Suppressor macrophage (primary cell): ENCODE data around the gene ARRDC2.
"Not testable (repeated sequence)": the region's sequence is repeated elsewhere in the genome, so short reads cannot be mapped to it uniquely, and the experiment has no call there.

Source experiments
- DNase-seq, 4 experiments: peaks; one replicate each; pipeline ENCODE4 v3.0.0-alpha.2; 2020 to 2022

The ARRDC2 gene

DNA sequence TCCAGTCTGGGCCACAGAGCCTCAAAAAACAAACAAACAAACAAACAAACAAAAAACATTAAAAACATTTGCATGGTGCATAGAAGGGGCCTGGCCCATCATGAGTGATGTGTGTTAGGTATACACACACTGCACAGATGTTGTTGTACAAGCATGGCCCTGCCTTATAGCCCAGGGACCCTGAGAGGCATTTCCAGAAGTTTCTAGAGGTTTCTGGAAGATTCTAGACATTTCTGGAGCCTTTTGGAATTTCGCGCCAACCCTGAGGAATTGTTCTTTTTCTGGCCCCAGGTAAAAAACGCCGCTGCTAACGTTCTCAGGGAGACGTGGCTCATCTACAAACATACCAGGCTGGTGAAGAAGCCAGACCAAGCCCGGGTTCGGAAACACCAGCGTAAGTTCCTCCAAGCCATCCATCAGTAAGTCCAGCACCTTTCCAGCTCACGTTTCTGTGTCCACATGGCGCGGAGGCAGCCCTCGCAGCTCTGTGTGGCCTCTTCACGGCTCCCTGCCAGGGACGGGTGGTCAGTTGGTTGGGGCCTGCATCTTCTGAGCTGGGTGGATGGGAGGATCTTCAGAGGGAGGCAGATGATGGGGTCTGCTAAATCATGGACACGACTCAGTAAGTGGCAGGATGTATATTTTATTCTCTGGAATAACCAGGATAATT, 18.4 kb upstream of the ARRDC2 start:
- no peak for DNase-seq

DNA sequence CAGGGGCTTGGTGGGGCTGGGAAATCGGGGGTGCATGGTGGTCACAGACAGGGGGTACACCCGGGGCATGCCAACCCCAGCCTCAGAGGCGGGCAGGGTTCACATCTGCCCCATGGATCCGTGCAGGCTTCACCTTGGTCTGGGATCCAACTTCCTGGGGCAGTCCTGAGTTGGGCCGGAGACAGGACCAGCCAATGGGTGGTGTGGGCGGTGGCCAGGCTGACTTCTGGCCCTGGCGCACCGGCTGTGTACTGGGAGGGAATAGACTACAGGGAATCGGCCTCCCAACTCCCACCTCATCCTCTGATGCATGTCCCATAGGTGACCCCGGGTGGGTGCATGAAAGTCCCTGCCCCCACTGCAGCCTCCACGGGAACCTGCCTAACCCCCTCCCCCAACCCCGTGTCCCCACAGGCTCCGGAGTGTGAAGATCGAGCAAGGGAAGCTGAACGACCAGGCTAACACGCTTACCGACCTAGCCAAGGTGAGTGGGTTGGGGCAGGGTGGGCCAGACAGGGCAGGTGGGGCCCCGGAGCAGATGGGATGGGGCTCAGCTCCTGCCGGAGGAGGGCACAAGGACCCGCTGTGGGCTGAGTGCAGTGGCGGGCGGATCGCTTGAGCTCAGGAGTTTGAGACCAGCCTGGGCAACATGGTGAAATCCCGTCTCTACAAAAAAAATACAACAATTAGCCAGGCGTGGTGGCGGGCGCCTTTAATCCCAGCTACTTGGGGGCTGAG, 14.7 kb upstream of the ARRDC2 start:
- no peak for DNase-seq

DNA sequence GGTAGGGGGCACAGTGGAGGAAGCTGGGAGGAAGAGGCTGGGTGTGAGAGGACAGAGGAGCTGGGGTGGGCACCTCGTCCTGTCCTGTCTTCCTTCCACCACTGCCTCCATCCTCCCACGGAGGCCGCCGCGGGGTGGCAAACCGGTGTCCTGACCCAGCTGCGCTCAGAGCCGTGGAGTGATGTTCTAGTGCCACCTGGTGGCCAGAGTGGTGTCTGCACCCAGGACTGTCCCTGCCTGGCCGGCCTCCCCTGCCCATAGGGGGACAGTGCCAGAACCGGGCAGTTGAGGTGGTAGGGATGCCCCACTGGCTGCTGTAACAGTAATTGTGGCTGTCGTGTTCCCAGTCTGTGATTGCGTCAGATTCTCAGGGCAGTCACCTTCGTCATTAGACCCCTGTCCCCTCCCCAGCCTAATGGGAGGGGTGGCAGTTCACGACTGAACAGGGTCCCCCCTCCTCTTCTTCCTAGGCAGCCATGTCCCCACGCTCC, 11.1 kb upstream of the ARRDC2 start:
- DNase-seq: peak; percentile 88 to 97 (median 92)

DNA sequence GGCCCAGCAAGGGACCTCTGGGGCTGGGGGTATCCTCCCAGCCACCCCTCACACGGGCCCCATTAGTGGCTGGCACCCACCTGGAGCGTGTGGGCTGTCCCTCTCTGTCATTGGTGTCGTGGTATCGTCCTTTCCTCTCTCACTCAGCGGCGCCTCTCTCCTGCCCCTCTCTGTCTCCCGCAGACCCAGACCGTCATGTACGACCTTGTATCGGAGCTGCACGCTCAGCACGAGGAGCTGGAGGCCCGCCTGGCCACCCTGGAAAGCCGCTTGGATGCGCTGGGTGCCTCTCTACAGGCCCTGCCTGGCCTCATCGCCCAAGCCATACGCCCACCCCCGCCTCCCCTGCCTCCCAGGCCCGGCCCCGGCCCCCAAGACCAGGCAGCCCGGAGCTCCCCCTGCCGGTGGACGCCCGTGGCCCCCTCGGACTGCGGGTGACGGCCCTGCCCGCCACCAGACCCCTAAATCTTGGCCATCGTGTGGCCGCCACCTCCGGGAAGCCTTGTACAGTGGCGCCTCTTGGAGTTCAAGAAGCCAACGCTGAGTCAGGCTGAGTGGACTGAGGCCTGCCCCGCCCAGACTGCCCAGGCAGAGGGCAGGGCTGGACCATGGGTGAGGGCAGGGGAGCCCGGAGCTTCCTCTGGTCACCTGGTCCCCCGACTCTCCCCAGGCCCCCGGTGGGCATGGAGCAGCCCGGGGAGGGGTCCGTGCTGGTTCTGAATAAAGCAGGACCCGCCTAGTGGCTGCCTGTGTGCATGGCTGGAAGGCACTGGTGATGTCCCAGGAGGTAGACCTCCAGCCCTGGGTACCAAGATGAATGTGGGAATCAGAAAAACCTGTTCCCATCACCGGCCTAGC, 9.8 kb upstream of the ARRDC2 start:
- DNase-seq: peak in 1 of 4 experiments; percentile 44

DNA sequence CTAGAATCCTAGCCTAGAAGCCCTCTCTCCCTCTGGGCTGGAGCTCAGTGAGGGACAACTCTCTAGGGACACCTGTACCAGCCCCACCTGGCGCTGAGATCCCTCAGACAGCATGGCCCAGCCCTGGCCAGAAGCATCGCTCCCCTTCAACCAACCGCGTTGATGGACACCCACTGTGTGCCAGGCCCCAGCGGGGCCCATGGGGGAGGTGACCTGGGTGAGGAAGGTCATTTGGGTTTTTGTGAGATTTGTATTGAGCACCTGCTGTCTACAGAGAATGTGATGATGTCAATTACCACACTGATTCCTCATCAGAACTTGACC, 9.2 kb upstream of the ARRDC2 start:
- no peak for DNase-seq

DNA sequence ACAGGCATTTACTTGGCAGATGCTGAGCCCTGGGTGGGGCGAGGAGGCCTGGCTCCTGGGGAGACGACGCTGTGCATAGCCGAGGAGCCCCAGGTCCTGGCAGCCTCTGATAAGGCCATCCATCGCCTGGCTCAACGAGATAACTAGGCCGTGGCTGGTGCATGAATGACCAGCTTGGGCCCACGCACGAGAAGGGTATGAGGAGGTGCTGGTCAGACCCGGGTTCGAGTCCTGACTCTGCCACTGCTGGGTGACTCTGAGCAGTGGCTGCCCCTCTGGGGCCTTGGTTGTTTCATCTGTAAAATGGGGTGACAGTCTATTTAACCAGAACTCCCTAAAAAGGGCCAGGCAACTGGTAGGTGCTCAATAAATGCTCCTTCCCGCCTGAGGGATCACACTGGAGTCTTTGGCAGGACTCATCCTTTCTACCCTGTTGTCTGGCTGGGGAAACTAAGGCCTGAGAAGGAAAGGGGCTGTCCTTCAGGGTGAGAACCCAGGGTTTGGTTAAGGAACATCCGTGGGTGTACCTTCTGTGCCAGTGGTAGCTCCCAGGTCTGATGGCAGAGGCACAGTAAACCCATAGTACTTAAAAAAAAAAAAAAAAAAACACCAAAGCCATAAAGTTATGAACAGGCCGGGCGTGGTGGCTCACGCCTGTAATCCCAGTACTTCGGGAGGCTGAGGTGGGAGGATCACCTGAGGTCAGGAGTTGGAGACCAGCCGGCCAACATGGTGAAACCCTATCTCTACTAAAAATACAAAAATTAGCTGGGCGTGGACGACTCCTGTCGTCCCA, 8.1 kb upstream of the ARRDC2 start:
- no peak for DNase-seq

DNA sequence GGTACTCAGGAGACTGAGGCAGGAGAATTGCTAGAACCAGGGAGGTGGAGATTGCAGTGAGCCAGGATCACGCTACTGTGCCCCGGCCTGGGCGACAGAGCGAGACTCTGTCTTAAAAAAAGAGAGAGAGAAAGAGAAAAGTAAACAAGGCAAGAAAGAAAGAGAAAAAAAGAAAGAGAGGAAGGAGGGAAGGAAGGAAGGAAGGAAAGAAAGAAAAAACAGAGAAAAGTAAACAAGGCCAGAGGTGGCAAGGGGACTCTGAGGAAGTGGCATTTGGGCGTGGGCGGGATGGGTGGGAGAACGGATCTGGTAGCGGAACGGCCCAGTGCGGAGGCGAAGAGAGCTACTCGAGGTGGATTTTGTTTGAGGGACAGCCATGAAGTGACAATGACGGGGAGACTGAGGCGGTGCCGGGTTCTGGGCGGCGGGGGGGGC, 7.5 kb upstream of the ARRDC2 start:
- DNase-seq: peak; percentile 83 to 92 (median 88)

DNA sequence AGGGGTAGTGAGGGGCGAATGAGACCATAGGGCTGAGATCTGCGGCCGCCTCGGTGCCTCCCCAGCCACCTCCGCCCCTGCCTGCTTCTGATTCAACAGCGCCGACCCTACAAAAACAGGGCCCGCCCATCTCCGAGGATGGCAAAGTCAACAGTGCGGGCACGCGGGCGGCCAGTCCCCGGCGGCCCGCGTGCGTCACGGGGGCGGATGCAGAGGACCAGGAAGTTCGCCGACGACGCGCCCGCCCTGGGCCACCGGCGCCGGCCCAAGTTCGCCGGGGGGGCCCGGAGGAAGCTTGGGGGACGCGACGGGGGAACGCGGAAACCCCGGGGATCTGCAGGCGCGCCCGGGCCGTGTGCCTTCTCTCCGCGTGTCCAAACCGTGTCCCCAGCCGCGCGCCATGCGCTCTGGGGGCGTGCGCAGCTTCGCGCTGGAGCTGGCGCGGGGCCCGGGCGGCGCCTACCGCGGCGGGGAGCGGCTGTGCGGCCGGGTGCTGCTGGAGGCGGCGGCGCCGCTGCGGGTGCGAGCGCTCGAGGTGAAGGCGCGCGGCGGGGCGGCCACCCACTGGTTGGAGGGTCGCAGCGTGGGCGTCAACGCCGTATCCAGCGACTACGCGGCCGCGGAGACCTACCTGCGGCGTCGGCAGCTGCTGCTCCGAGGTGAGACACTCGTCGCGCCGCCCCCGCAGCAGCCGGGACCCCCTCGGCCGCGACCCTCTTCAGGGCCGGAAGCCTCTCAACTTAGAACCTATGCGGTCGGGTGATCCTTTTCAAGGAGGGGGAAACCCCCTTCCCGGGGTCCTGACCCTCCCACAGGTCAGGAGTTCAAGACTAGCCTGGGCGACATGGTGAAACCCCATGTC, 6.8 kb upstream of the ARRDC2 start:
- DNase-seq: peak; percentile 94 to 97 (median 96)

DNA sequence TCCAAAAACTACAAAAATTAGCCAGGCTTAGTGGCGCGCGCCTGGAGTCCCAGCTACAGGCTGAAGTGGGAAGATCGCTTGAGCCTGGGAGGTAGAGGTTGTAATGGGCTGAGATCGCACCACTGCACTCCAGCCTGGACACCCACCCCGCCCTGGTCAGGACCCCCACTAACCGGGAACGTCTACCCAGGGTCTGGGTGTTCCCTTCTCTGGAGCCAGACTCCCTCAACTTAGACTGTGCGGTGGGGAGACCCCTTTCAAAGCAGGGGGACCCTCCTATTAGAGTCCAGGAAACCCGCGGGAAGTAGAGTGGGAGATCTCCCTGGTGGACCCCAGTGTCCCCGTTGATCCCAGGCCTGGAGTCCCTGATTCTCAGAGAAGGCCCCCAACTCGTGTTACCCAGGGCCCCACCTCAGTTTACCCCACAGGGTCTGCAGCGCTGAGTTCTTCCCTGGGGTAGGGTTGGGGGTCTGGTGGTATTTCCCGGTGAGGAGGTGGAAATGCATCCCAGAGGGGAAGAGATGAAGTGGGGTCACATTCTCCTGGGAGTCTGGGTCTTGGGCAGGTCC, 6.1 kb upstream of the ARRDC2 start:
- peak; percentile 44 to 64 (median 54) for DNase-seq

DNA sequence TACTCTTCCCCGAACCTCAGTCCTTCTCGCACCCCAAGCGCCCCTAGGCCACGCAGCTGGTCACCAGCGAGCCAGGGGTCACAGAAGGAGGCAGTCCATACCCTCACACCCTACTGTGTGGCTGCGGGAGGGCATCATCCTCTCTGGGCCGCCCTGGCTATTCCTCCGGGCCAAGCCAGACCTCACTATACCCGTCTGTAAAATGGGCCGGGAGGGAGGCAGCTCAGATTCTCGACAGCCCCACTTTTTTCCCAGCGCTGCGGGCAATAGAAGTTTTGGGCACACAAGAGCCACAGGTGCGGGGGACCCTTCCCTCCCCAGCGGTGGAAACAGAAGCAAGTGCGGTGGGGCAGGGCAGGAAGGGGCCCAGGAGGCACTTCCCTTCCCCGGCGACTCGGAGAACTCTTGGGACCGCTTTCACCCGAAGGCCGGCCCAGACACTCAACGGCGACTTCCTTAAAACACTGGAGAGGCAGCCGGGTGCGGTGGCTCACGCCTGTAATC, 5.6 kb upstream of the ARRDC2 start:
- peak; percentile 79 to 91 (median 89) for DNase-seq

DNA sequence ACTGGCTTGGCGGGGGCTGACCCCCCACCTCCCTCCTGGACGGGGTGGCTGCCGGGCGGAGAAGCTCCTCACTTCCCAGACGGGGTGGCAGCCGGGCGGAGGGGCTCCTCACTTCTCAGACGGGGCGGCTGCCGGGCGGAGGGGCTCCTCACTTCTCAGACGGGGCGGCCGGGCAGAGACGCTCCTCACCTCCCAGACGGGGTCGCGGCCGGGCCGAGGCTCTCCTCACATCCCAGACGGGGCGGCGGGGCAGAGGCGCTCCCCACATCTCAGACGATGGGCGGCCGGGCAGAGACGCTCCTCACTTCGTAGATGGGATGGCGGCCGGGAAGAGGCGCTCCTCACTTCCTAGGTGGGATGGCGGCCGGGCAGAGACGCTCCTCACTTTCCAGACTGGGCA, 2.2 kb upstream of the ARRDC2 start:
- not testable (repeated sequence) for DNase-seq

DNA sequence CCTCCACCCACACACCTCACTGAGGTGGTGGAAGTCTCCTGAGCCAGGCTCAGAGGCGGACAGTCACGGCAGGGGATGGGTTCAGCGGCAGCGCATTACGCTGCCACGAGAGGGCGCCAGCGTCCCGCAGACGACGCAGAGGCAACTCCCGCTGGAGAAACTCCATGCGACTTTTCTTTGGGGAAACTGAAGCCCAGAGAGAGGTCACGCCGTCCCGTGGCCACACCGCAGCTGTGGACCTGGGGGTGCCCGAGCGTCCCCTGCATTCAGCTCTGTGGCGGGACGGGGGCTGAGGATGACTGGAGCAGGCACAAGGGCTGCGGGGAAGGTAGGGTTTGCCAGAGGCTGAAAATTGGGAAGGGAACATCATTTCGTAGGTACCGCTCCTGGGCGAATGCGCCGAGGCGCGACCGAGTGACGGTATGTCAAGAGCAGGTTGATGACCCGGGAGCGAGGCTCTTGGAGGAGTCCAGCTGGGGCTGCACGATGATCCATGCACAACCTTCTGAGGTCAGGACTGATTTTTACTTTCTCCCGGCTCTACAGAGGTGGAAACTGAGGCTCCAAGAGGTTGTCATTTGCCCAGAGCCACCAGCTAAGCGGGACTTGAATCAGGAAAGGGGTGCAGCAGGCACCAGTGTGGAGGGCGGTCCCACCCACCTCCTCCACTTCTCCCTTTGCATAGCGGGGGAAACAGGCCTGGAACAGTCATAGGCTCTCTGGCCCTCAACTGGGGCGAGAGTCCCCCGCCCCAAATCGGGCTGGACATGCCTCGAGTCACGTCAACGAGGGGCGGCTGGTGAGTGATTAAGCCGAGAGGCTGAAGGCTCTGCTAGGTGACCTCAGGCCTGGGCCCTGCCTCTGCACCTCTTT, 690 bp upstream of the ARRDC2 start:
- peak; percentile 89 to 94 (median 94) for DNase-seq

DNA sequence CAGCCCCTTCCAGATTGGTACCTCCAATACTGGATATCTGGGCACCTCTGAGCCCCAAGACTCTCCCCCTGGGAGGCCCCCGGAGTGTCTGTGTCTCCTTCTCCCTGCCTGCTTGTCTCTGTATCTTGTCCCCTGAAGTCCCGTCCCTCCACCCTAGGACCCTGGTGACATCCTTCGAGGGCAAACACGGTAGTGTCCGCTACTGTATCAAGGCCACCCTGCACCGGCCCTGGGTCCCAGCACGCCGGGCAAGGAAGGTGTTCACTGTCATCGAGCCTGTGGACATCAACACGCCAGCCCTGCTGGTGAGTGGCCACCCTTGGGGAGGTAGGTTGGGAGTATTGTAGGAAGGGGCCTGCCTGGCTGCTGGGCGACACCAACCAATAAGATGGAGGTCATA, 844 bp downstream of the ARRDC2 start:
- no peak for DNase-seq

DNA sequence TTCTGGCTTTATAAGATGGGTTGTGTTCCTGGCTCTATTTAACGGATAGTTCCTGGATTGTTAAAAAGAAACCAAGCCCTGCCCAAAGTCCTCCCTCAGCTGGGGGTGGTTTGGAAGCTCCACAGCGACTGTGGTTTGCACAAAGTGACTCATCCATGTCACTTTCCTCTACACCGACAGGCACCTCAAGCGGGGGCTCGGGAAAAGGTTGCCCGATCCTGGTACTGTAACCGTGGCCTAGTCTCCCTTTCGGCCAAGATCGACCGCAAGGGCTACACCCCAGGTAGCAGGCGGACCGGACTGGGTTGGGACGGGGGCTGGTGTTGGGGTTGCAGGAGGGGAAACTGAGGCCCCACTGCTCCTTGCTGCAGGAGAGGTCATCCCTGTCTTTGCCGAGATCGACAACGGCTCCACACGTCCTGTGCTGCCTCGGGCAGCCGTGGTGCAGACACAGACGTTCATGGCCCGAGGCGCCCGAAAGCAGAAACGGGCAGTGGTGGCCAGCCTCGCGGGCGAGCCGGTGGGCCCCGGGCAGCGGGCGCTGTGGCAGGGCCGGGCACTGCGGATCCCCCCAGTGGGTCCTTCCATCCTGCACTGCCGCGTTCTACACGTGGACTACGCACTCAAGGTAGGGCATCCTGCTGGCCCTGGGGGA, 1.6 kb downstream of the ARRDC2 start:
- DNase-seq: peak; percentile 41 to 69 (median 63)

DNA sequence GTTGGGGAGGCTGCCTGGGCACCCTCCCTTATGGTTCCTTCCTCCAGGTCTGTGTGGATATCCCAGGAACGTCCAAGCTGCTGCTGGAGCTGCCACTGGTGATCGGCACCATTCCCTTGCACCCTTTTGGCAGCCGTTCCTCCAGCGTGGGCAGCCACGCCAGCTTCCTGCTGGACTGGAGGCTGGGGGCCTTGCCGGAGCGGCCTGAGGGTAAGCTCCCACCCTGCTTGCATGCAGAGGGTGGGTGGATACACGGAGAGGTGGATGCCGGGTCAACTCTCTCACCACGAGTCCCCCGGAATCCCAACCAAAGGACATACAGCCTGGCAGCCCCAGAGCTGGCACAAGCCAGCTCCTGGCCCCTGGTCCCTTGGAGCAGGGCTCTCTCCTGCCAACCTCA, 2.2 kb downstream of the ARRDC2 start:
- DNase-seq: no peak

DNA sequence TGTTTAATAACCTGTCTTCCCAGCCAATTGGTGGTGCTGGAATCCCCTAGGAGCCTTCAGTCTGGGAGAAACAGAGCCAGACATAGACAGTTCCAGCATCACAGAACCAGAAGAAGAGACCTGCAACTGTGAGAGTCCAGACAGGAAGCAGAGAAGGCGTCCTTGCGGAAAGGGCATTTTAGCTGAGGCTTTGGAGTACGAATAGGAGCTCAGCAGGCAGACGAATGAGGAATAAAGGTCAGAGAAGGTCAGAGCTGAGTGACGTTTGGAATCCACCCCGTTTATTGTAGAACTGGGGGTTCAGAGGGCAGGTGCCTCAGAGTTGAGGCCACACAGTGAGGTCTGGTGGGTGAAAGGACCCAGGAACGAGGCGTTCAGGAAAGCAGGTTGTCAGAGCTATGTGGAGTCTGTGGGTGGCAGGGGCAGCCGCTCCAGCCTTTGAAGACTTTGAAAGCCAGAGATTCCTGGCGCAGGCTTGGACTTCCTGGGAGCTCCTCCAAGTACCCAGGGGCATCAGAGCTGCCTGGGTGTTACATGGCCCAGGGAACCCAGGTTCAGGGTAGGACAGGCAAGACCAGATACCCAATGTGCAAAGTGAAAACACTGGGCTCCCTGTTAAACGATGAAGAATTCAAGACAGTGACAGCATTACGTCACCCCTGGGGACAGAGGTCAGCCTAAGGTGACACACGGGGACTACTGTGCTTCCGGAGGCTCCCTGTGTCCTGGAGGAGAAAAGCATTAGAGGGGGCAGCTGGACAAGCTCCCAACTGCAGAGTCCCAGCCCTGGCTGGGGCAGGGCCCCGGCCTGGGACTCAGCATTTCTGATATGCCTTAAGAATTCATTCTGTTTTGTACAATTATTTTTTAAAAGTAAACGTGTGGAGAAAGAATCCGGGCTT, 5.5 kb downstream of the ARRDC2 start:
- DNase-seq: peak in 1 of 4 experiments; percentile 9

DNA sequence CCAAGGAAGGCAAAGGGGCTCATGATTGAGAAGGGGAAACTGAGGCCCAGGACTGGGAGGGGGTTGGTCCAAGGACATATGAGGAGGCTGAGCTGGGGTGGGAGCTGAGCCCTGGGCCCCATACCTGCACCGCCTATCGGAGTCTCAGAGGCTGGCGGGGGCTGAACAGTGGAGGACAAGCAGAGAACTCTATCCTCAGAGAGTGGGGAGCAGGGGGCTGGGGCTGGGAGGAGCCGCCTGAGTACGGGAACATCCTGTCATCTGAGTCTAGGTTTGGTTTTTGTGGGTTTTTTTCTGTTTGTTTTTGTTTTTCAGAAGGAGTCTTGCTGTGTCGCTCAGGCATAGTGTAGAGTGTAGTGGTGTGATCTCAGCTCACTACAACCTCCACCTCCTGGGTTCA, 6.2 kb downstream of the ARRDC2 start:
- no peak for DNase-seq
